GM19025 (cell line): ENCODE measurements around the gene RXFP4.
"Not testable (repeated sequence)": the region's sequence is repeated elsewhere in the genome, so short reads cannot be mapped to it uniquely, and the experiment has no call there.

Experiments
- ATAC-seq: cut with Tn5 transposase; IDR thresholded peaks from one replicate; pipeline ENCODE4 v1.9.1; 2021; ENCODE audit warnings: mild to moderate bottlenecking, low read depth, moderate library complexity; ENCODE audit not compliant: unreplicated experiment

Gene RXFP4, protein sequence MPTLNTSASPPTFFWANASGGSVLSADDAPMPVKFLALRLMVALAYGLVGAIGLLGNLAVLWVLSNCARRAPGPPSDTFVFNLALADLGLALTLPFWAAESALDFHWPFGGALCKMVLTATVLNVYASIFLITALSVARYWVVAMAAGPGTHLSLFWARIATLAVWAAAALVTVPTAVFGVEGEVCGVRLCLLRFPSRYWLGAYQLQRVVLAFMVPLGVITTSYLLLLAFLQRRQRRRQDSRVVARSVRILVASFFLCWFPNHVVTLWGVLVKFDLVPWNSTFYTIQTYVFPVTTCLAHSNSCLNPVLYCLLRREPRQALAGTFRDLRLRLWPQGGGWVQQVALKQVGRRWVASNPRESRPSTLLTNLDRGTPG

DNA sequence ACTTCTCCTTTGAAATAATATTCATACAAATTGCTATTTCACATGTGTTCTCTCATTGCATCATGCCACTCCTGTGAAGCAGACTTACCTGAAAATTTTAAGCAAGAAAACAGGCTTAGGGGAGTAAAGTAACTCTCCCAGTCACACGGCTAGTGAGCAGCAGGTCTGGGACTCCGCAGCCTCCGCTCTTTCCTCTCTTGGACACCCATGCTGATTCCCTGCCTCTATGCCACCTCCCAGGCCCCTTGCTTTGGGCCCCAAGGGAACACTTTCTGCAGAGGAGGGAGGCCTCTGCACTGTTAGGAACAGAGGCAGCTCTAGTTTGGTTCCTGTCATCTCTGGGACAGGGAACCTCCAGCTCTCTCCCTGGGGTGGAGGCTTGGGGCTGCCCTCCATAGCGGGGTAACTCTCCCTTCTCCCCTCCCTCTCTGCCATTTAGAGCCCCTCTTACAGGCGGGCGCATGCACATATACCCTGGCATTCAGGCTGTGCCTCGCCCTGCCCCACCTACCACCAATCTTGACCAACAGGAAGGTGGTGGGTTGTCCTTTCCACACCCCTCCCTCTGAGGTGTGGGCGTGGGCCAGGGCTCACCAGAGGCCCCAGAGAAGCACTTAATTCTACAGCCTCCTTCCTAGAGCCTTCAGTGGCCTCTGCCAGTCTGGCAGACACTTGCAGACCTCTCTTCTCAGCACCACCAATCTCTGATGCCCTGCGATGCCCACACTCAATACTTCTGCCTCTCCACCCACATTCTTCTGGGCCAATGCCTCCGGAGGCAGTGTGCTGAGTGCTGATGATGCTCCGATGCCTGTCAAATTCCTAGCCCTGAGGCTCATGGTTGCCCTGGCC, at the start of gene RXFP4:
TSS of gene RXFP4 (plus strand) at position 646 of the 852 bp plus-strand sequence. CDS start at position 718, 72 bp downstream.
- ATAC-seq, result no peak

DNA sequence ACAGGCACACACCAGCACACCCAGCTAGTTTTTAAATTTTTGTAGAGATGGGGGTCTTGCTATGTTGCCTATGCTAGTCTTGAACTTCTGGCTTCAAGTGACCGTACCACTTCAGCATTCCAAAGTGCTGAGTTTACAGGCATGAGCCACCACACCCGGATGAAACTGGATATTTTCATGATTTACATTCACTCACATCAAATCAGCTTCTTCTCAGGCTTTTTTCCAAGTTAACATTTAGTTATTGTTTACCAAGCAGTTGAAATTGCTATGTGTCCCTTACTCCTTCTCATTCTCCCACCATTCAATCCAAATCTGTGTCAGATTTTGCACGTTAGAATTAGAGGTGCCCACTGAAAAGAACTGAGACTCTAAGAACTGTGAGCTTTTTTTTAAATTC, 48.6 kb upstream of the RXFP4 start:
- no peak for ATAC-seq

DNA sequence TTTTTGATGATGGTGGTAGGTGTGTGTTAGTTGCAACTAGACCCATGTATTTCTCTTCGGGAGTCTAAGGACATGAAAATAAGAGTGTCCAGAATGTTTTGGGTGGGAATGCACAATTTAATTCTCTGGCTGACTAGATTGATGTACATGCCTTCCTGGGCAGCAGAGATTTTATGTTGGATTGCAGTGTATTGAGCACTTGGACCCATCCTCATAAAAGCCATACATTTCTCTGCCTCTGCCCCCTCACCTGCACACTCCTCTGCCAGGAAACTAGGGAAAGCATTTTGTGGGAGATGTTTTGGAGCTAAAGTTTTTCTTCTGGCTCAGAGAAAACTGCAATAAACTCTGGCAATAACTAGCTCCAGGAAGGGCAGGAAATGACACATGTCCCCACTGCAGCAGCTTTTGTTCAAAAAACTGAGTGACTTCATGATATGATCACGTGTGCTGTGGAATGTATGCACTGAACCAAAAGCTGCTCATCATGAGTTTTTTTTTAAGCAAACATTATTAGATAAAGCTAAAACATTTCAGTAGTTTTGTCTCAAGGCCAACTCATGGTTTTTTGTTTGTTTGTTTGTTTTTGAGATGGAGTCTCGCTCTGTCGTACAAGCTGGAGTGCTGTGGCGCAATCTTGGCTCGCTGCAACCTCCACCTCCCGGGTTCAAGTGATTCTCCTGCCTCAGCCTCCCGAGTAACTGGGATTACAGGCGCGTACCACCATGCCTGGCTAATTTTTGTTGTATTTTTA, 47.9 kb upstream of the RXFP4 start:
- ATAC-seq, result no peak

DNA sequence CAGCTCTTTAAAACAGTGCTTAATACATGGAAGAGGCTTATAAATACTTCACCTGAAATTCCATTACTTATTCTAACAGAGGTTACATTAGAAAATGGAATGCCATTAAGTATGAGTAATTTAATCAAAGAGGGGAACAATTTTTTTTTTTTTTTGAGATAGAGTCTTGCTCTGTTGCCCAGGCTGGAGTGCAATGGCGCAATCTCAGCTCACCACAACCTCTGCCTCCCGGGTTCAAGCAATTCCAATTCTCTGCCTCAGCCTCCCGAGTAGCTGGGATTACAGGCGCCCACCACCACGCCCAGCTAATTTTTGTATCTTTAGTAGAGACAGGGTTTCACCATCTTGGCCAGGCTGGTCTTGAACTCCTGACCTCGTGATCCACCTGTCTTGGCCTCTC, 45.8 kb upstream of the RXFP4 start:
- ATAC-seq, result not testable (repeated sequence)

DNA sequence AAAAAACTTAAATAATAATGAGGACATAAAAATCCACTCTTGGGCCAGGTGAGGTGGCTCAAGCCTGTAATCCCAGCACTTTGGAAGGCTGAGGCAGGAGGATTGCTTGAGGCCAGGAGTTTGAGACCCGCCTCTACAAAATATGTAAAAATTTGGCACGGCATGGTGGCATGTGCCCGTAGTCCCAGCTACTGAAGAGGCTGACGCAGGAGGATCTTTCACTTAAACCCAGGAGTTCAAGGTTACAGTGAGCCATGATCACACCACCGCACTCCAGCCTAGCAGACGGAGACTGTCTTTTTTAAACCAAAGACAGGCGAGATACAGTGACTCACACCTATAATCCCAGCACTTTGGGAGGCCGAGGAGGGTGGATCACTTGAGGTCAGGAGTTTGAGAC, 45.0 kb upstream of the RXFP4 start:
- not testable (repeated sequence) for ATAC-seq

DNA sequence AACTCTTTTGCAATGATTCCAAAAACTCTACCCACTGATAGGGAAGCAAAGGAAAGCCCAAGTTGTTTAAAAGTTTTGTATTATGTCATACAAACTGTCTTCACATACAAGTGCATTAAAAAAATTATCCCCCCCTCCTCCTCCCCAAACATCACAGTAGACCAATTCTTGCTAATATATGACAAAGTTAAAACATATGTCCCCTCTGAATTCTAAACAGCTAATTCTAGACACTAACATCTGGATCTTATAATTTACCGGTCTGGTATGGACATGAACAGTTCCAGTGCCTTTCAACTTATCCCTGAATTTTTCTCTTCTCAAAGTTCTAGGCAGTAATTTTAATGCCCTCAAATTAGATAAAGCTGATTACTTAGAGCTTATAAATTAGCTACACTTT, 43.7 kb upstream of the RXFP4 start:
- no peak for ATAC-seq

DNA sequence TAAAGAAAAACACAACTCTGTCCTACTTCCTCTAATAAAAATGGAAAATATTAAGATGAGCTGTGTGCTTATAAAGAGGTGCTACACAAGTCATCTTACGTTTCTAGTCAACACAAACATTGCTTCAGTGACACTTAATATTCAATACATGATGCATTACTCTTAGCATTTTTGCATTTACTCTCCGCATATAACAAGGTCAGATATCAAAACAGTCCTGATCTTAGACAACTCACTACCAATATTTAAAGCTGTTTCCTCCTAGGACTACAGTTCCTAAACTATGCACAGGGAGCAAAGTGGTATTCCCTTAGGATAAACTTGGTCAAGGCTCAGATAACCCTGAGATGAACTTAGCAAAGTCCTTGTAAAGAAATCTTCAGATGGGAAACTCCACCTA, 42.5 kb upstream of the RXFP4 start:
- no peak for ATAC-seq

DNA sequence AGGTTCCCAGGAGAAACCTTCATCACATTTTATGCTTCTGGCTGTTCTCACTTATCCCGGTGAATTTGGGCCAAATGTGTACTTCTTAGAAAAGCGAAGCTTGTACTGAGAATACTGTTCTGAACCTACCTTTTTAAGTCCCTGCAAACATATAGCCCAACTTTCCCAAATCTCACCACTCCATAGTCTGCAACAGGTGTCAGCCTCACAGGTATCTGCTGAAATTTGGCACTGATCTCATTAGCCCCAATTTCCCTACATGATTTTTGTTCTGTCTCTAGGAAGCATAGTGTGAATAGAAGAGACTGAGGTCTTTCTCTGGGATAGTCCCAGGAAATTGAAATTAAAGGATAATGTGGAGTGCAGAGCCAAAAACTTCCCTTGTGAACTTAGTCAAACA, 41.8 kb upstream of the RXFP4 start:
- no peak for ATAC-seq

DNA sequence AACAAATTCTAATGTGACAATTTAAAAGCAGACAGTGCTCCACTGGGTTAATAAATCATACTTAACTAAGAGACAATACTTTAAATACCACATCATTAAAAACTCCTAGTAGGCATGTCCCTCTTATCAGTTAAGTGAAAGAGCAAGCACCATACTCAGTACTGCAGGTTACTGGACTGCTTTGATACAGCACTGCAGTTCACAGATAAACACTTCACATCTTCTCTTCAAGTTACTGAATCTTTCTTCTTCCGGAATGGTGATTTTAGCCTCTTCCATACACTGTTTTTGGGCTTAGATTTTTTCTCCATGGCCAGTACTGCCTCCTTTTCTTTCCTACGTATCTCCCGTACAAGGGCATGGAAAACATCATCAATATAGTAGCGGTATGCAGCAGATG, 41.3 kb upstream of the RXFP4 start:
- ATAC-seq, result no peak

DNA sequence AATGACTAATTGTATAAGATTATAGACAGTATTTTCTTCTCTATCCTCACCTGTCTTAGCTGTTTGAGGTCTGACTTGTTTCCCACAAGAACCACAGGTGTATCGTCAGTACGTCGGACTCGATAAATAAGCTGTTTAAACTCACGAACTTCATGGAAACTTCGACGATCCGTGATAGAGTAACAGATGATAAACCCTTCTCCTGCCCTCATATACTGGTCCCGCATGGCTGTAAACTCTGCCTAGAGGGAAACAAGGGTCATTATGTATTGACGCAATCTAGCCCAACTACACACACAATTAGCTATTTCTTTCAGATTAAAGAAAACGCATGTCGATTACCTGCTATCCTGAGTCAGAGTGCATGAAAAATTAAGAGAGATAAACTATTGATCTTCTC, 37.2 kb upstream of the RXFP4 start:
- no peak for ATAC-seq

DNA sequence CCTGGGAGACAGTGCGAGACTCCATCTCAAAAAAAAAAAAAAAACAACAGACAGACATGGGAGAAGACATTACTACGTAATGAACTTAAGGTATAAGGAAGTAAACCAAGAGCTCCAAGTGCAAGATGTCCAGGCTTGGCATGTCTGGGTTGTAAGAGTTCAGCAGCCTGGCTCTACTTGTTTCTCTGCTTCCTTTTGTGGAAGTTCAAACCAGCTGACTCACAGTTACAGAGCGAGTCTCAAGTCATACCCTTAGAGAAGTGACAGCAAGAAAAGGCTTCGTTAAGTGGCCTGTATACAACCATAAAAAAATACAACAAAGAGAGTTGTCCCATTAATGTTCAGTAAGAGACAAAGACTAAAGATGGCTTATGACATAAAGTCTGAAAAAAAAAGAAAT, 31.5 kb upstream of the RXFP4 start:
- ATAC-seq, result no peak

DNA sequence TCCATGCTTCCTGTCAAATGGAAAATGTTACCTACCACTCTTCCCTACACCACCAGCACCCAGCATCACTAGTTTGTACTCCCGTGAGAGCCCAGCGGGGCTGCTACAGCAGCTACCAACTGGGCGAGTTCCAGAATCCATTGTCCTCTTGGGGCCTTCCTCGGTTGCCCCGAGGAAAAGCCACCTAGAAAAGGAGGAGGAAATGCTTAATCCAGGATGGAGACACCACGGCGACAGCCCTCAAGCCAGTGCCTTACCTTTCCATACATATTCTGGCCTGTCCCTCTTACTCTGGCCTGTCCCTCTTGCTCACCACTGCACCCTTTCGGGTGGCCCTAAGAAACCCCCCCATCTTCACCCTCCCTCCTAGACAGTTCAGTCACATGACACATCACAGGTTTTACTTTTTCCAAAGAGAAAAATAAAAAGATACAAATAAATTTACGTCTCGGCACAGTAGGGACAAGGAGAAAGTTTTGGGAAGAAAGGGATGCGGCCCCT, 30.8 kb upstream of the RXFP4 start:
- ATAC-seq, result peak; percentile 11

DNA sequence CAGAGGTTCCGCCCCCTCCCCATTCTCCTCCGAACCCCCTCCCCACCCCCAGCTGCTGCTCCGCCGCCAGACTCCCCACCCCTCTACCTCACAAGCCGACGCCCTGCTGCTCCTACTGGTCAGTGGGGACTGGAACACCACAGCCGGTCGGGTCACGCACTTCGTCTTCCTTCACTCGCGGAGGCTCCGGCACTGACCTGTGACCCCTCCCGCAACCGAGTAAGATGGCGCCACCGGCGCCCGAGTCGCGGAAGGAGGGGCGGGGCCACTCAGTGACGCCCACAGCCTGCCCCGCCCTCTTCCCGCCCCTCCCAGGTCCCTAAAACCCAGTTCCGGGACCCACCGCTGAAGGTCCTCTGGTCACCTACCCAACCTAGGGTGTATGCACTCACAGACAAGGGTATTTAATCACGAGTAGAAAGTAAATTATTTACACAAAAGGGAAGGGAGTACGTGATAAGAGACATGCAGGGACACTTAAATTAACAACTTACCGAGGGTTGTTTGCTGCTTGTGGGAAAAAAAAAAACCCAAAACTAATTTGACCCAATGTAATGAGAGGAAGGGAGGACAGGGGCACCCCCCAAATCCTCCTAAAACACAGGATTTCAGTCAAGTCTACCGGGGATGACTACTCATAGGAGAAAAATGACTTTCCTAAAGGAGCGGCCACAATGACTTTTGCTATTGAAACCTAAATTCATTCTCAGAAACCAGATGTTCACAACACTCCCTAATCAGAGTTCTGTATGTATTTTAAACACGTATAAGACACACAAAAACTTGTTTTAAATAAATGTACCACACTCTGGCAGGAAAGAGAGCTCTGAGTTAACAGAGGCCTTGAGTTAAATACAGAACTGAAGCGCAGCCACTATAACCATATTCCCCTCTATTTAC, 30.0 kb upstream of the RXFP4 start, which contains the start of gene RIT1:
TSS of gene RIT1 (minus strand) at position 194 of the 900 bp plus-strand sequence. CDS start 588 bp downstream, outside the sequence.
- ATAC-seq, result peak; percentile 73

DNA sequence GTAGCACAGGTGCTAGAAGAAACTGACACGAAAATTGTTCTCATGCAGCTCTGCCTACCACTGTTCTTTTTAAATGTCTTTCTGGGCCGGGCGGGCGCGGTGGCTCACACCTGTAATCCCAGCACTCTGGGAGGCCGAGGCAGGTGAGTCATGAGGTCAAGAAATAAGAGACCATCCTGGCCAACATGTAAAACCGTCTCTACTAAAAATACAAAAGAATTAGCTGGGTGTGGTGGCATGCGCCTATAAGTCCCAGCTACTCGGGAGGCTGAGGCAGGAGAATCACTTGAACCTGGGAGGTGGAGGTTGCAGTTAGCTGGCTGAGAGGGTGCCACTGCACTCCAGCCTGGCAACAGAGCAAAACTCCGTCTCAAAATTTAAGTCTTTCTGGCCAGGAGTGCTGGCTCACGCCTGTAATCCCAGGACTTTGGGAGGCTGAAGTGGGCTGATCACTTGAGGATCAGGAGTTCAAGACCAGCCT, 29.3 kb upstream of the RXFP4 start:
- no peak for ATAC-seq

DNA sequence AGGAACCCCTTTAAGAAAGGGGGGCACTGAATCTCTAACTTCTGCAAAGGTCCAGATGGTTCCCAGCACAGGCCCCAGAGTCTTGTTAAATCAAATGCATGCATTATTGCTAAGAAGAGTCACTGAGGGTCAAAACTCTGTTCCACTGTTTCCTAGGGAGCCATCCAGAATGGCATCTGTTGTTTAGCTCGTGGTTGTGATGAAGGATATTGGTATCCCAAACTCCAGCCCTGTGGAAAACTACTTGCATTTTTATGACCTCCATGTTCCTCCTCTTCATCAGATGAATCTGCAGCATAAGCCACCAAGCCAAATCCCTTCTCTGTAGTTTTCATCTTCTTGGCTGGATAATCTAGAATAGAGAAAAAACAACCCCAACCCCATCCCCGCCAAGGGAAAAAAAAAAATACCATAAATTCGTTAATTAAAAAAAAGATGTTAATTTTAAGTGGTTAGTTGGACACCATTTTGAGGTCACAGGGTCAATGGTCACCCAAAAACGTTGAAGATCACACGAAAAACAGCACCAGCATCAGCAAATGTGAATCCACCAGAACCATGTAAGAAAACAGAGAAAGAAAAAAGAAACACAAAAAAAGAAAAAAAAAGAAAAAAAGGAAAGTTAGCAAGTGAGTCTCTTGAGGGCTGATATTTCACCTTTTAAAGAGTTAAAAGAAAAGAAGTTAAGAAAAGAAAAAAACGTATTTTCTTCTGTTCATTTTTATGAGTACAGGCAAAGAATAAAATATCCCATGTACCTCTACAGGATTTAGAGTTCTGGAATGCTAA, 27.3 kb upstream of the RXFP4 start:
- no peak for ATAC-seq

DNA sequence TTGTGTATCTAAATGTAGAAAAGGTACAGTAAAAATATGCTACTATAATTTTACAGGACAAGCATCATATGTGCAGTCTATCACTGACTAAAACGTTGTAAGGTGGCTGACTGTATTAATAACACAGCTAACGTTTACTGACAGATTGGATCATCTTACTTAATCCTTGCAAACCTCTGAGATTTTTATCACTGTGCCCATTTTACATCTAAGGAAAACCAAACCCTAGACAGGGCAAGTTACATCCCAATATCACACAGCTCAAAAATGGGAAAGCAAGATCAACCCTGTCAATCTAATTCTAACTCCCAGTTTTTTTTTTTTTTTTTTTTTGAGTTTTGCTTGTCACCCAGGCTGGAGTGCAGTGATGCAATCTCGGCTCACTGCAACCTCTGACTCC, 22.8 kb upstream of the RXFP4 start:
- no peak for ATAC-seq

DNA sequence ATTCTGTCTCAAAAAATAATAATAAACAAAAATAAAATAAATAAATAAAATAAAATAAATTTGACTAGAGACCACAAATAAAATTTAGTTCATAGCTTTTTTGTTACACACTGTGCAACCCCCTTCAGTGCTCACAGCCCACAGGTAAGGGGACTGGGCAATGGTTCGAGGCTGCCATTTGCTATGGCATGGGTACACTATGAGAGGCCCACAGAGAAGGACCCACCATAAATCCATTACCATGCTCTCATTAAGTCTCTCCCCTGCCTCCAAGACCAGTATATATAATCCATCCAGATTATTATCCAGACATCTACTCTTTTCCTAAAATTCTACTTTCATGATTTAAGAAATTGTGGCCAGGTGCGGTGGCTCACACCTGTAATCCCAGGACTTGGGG, 21.6 kb upstream of the RXFP4 start:
- ATAC-seq, result no peak

DNA sequence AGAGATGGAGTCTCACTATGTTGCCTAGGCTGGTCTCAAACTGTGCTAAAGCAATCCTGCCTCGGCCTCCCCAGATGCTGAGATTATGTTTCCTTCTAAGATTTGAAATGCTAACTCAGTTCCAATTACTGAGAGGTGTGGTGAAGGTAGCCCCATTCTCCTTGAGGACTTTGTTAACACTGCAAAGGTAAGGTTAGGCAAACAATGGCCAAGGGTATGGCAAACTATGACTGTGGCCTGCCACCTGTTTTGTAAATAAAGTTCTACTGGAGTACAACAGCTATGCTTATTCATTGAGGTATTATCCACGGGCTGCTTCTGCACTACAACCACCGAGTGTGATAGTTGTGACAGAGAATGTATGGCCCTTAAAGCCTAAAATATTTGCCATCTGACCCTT, 20.7 kb upstream of the RXFP4 start:
- ATAC-seq, result no peak

DNA sequence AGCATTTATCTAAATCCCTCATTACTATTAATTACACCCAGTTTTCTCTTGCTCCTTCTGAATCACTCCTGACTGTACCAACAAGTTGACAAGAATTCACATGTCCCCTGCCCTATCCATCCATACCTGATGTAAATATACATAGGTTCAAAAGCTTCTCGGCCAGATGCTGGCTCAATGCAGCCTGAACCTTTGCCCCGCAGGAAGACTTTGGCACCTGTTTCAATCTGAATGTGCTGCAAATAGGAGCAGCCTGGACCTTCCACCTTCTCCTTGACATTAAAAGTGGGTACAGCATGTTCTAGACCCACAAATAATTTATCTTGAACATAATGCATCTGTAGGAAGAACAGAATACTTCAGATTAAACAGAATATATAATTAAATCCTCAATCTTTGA, 15.9 kb upstream of the RXFP4 start:
- no peak for ATAC-seq
